SK-N-SH (cell line): ENCODE results near the gene UNC5B.

Source experiments
- ELF1 ChIP-seq: IDR thresholded peaks from 2 replicates; pipeline ENCODE4 v1.4.0; 2012
- EP300 ChIP-seq, 2 experiments: IDR thresholded peaks; 2 replicates each; pipeline versions ENCODE4 v1.4.0 to v1.6.1; 2012; ENCODE audit warnings: borderline replicate concordance in 1 of 2, low read depth in 1 of 2, low read length in 1 of 2
- POLR2AphosphoS5 ChIP-seq: IDR thresholded peaks from 2 replicates; pipeline ENCODE4 v1.6.1; 2012; ENCODE audit warnings: low read depth, low read length
- SMC3 ChIP-seq: IDR thresholded peaks from 2 replicates; pipeline ENCODE4 v1.6.1; 2012; ENCODE audit warnings: low read depth, low read length, improper control_type of control experiment
- TAF1 ChIP-seq: IDR thresholded peaks from 2 replicates; pipeline ENCODE4 v1.6.1; 2012; ENCODE audit warnings: low read depth, mild to moderate bottlenecking, low read length, moderate library complexity, borderline replicate concordance
- TF ChIP-seq, protein P1 (sequence below): fragments of 200-600 bp; sonication (generic); IDR thresholded peaks from 2 replicates; pipeline ENCODE4 v1.6.1; 2017; ENCODE audit warnings: antibody characterized with exemption, mild to moderate bottlenecking, moderate library complexity

DNA sequence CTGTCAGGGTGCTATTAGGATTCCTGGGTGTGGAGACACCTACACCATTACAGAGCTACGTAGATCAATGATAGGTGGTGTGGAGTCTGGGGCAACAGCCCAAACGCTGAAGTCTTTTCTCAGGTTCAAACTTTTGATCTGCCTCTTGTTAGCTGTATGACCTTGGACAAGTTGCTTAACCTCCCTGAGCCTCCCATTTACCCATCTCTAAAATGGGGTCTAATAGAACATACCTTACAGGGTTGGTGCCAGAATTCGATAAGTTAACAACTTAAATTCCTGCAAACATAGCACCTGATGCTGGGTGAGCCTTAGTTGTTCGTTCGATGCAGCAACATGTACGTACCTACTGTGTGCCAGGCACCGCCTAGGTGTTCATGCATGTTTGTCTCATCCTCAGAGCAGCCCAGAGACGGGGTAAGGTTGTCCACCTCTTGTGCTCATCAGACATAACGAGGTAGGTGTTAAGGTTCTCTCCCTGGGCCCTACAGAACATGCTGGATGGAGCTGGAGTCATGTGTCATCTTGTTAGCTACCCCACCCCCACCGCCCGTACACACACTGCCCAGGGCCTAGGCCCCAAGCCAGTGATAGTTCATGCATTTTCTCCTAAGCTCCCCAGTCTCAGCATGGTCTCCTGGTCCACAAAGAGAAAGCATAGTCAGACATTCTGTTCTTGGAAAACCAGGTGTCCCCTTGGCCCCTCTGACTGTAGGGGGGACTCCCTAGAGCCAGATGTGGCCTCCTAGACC is 65.7 kb downstream of the UNC5B start:
- no peak for TF ChIP-seq TAF1
- TF ChIP-seq, protein P1, sequence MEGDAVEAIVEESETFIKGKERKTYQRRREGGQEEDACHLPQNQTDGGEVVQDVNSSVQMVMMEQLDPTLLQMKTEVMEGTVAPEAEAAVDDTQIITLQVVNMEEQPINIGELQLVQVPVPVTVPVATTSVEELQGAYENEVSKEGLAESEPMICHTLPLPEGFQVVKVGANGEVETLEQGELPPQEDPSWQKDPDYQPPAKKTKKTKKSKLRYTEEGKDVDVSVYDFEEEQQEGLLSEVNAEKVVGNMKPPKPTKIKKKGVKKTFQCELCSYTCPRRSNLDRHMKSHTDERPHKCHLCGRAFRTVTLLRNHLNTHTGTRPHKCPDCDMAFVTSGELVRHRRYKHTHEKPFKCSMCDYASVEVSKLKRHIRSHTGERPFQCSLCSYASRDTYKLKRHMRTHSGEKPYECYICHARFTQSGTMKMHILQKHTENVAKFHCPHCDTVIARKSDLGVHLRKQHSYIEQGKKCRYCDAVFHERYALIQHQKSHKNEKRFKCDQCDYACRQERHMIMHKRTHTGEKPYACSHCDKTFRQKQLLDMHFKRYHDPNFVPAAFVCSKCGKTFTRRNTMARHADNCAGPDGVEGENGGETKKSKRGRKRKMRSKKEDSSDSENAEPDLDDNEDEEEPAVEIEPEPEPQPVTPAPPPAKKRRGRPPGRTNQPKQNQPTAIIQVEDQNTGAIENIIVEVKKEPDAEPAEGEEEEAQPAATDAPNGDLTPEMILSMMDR: no peak
- TF ChIP-seq EP300 (IDR thresholded peaks at IDR 0.05; ENCODE audit: borderline replicate concordance in 1 of 2, low read depth in 1 of 2, low read length in 1 of 2): no peak
- no peak for TF ChIP-seq POLR2AphosphoS5
- no peak for TF ChIP-seq SMC3
- TF ChIP-seq ELF1: no peak
